GM03348 (cell line): ENCODE data around the gene MEX3D.
"Not testable (repeated sequence)": the region's sequence is repeated elsewhere in the genome, so short reads cannot be mapped to it uniquely, and the experiment has no call there.

ENCODE experiments used
- DNase-seq: peaks from one replicate; pipeline ENCODE4 v3.0.0; 2012; ENCODE audit warnings: low spot score

The MEX3D gene

GRCh38 chr19:1535699-1536098 lies 32.4 kb downstream of the MEX3D start:
- not testable (repeated sequence) for DNase-seq

GRCh38 chr19:1534972-1535371 lies 33.2 kb downstream of the MEX3D start:
- DNase-seq = no peak

GRCh38 chr19:1533510-1534150 lies 34.5 kb downstream of the MEX3D start:
- DNase-seq = no peak

GRCh38 chr19:1532003-1532402 lies 36.1 kb downstream of the MEX3D start:
- DNase-seq = no peak

GRCh38 chr19:1531587-1531986 lies 36.5 kb downstream of the MEX3D start:
- no peak for DNase-seq

- DNase-seq = not testable (repeated sequence)
These were observed 37.3 kb downstream of the MEX3D start for GRCh38 chr19:1530856-1531255.

- DNase-seq = no peak
These were observed 38.7 kb downstream of the MEX3D start for GRCh38 chr19:1529430-1529816.

GRCh38 chr19:1528596-1529429 lies 39.3 kb downstream of the MEX3D start:
- no peak for DNase-seq

- DNase-seq = no peak
These were observed 40.3 kb downstream of the MEX3D start for GRCh38 chr19:1527650-1528309.

GRCh38 chr19:1526979-1527649 lies 41.0 kb downstream of the MEX3D start:
- DNase-seq = no peak

- DNase-seq = no peak
These were observed 41.9 kb downstream of the MEX3D start for GRCh38 chr19:1526066-1526778.

- DNase-seq = no peak
These were observed 42.8 kb downstream of the MEX3D start for GRCh38 chr19:1525343-1525742.

- DNase-seq = no peak
These were observed 43.2 kb downstream of the MEX3D start for GRCh38 chr19:1524972-1525325.

GRCh38 chr19:1524287-1524971 lies 43.7 kb downstream of the MEX3D start:
- DNase-seq = no peak

- no peak for DNase-seq
These were observed 44.5 kb downstream of the MEX3D start, which contains the start of gene PLK5 for GRCh38 chr19:1523412-1524286. Gene PLK5, plus strand, starts transcription at chr19:1524077. Its CDS starts 2,920 bp downstream, at chr19:1526997.

GRCh38 chr19:1522838-1523237 lies 45.3 kb downstream of the MEX3D start:
- no peak for DNase-seq

- no peak for DNase-seq
These were observed 46.1 kb downstream of the MEX3D start for GRCh38 chr19:1522061-1522460.

GRCh38 chr19:1521636-1522035 lies 46.5 kb downstream of the MEX3D start:
- DNase-seq = no peak

- no peak for DNase-seq
These were observed 47.8 kb downstream of the MEX3D start for GRCh38 chr19:1520203-1520780.

- DNase-seq = not testable (repeated sequence)
These were observed 48.3 kb downstream of the MEX3D start for GRCh38 chr19:1519802-1520201.
